ENCODE results near the gene PITX3. TPM values are rescaled to one million over a fixed set of nuclear protein-coding genes. Genes with fewer than 3 reads are reported as not detected.

Gene PITX3
- total and polyA plus RNA-seq, 2 donors (not counting 3 experiments of a cell fraction or from before 2014, with no cell fraction given) = not detected

DNA sequence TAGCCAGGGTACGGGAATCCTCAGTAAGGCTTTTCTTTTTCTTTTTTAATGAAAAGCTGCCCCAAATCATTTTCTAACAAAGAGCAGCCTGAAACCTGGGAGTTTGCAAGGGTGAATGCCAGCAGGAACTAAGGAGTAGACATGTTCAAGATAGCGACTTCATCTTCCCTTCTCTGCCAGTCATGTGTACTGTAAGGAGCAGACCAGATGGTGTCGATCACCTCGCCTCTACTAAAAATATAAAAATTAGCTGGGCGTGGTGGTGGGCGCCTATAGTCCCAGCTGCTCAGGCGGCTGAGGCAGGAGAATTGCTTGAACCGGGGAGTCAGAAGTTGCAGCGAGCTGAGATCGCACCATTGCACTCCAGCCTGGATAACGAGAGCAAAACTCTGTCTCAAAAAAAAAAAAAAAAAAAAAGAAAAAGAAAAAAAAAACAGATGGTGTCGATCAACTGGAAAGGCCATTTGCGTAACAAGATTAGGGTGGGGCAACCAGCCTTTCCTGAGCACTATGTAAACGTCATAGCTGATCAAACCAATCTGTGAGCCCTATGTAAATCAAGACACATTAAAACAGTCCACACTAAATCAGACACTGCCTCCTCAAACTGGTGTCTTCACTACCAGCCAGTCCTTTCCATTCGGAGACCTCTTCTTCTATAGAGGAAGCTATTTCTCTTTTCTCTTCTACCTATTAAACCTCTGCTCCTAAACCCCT, 55.3 kb downstream of the PITX3 start:
- dilution Hi-C loops (cut with MboI; ENCODE audit: extremely low pct_ligation_motif_present, low sequenced_read_pairs) = no loop called here
- Histone ChIP-seq H2AFZ (ENCODE audit: low read depth, low read length) (no peak overlapping the region), H3K27me3 (ENCODE audit: control insufficient read depth in 2 of 2, insufficient read depth in 2 of 2, low read length in 2 of 2) (peaks cover 3% of the 10 kb centered on the region in 2 experiments), H3K9me3 (replicated peaks; ENCODE audit: control insufficient read depth, insufficient read depth, low read length) (no peaks in the 10 kb centered on the region), H3K4me3 (replicated peaks in 1 of 3; ENCODE audit: insufficient read depth in 1 of 3, low read depth in 1 of 3, low read length in 3 of 3) (no peak overlapping the region), H3K9ac (replicated peaks; ENCODE audit: extremely low read depth, insufficient read depth, low read length) (no peak overlapping the region), H3K9me1 (replicated peaks; ENCODE audit: control insufficient read depth, extremely low read depth, insufficient read depth, low read length) (no peaks in the 10 kb centered on the region), H3K36me3 (ENCODE audit: control insufficient read depth in 2 of 2, extremely low read depth in 1 of 2, insufficient read depth in 2 of 2, low read length in 2 of 2) (no peaks in the 10 kb centered on the region), H3K79me2 (ENCODE audit: control insufficient read depth, insufficient read depth, low read length) (no peaks in the 10 kb centered on the region), H3K4me2 (ENCODE audit: insufficient read depth, low read length) (no peak overlapping the region), H4K20me1 (replicated peaks; ENCODE audit: control insufficient read depth, extremely low read depth, insufficient read depth, low read length) (no peaks in the 10 kb centered on the region), H3K4me1 (ENCODE audit: control insufficient read depth, extremely low read depth, insufficient read depth, low read length) (no peaks in the 10 kb centered on the region), H3K27ac (ENCODE audit: insufficient read depth, low read depth, low read length) (no peak overlapping the region)
- no peak for FAIRE-seq
- intact Hi-C loops (cut with micrococcal nuclease) = no loop called here
- no peak for DNase-seq (ENCODE audit: low read depth, low spot score)
- CTCF ChIA-PET = interaction anchor here (0.7 to 1.1 kb wide), 2 partner anchors 16 to 166 kb away, joined by 3 to 5 read pairs; no protein-coding TSS in a partner anchor
- BruUV-seq (replicated peaks) = no TSS peak
- POLR2A ChIA-PET = interaction anchor here (0.6 kb wide), 1 partner anchor 204 kb away, joined by 5 read pairs; no protein-coding TSS in a partner anchor
- TF ChIP-seq MYC (IDR thresholded peaks at IDR 0.05; ENCODE audit: low read depth, low read length) (no peak), FOS (IDR thresholded peaks at IDR 0.05; ENCODE audit: borderline replicate concordance, insufficient read depth, low read length) (no peak), POLR2A (IDR thresholded peaks at IDR 0.05; ENCODE audit: low read depth, low read length) (no peak), JUN (IDR thresholded peaks at IDR 0.05; ENCODE audit: borderline replicate concordance, insufficient read depth, insufficient read length, low read depth) (no peak), POLR2AphosphoS5 (IDR thresholded peaks at IDR 0.05; ENCODE audit: insufficient read depth, low read depth, low read length) (no peak), GATA2 (IDR thresholded peaks at IDR 0.05; ENCODE audit: insufficient read depth, insufficient read length, low read depth, low read length) (no peak), EZH2 (IDR thresholded peaks at IDR 0.05; ENCODE audit: borderline replicate concordance, low read depth, low read length, severe bottlenecking) (no peak)
- TF ChIP-seq, protein P1, sequence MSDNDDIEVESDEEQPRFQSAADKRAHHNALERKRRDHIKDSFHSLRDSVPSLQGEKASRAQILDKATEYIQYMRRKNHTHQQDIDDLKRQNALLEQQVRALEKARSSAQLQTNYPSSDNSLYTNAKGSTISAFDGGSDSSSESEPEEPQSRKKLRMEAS (IDR thresholded peaks at IDR 0.05; ENCODE audit: insufficient read depth, insufficient read length) = no peak
- TF ChIP-seq, protein P2, sequence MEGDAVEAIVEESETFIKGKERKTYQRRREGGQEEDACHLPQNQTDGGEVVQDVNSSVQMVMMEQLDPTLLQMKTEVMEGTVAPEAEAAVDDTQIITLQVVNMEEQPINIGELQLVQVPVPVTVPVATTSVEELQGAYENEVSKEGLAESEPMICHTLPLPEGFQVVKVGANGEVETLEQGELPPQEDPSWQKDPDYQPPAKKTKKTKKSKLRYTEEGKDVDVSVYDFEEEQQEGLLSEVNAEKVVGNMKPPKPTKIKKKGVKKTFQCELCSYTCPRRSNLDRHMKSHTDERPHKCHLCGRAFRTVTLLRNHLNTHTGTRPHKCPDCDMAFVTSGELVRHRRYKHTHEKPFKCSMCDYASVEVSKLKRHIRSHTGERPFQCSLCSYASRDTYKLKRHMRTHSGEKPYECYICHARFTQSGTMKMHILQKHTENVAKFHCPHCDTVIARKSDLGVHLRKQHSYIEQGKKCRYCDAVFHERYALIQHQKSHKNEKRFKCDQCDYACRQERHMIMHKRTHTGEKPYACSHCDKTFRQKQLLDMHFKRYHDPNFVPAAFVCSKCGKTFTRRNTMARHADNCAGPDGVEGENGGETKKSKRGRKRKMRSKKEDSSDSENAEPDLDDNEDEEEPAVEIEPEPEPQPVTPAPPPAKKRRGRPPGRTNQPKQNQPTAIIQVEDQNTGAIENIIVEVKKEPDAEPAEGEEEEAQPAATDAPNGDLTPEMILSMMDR (IDR thresholded peaks at IDR 0.05; ENCODE audit: extremely low read depth in 1 of 2, insufficient read depth in 1 of 2, low read depth in 1 of 2, low read length in 2 of 2) = no peak
